Neural crest cell (in vitro differentiated cells): ENCODE data around the gene CPLX1. TPM values are rescaled to one million over a fixed set of nuclear protein-coding genes. Genes with fewer than 3 reads are reported as not detected.
A peak's percentile ranks its signal among the peaks of the same experiment; 100 is the strongest.

Source experiments
- DNase-seq: peaks from one replicate; pipeline ENCODE4 v3.0.0; 2021; ENCODE audit warnings: low read depth, mixed read lengths, low spot score
- H3K27ac Mint-ChIP-seq: one replicate; pipeline ENCODE4 v1.8.0; 2021; ENCODE audit warnings: mild to moderate bottlenecking, mixed read lengths; ENCODE audit not compliant: unreplicated experiment
- H3K27me3 Mint-ChIP-seq: 2 replicates; pipeline ENCODE4 v1.8.0; 2021; ENCODE audit warnings: low read depth, mild to moderate bottlenecking, mixed read lengths
- H3K36me3 Mint-ChIP-seq: 2 replicates; pipeline ENCODE4 v1.8.0; 2021; ENCODE audit warnings: low read depth, mild to moderate bottlenecking, mixed read lengths
- H3K4me1 Mint-ChIP-seq: 2 replicates; pipeline ENCODE4 v1.8.0; 2021; ENCODE audit warnings: mixed read lengths
- H3K4me3 Mint-ChIP-seq: one replicate; pipeline ENCODE4 v1.8.0; 2021; ENCODE audit warnings: mild to moderate bottlenecking, mixed read lengths
- H3K9me3 Mint-ChIP-seq: 2 replicates; pipeline ENCODE4 v1.8.0; 2021; ENCODE audit warnings: mixed read lengths
- total RNA-seq: library from RNA; stranded (reverse); gene quantifications from 2 replicates; pipeline ENCODE4 v1.2.1, GENCODE V29; 2021
- TF ChIP-seq, protein P1 (sequence below): fragments of 200-600 bp; sonication (generic); conservative IDR thresholded peaks from 2 replicates; pipeline ENCODE4 v1.5.0; 2021; ENCODE audit warnings: antibody characterized with exemption, mild to moderate bottlenecking

Gene CPLX1
- total RNA-seq, 1 donor from 2014 or later = 2.0 TPM

DNA sequence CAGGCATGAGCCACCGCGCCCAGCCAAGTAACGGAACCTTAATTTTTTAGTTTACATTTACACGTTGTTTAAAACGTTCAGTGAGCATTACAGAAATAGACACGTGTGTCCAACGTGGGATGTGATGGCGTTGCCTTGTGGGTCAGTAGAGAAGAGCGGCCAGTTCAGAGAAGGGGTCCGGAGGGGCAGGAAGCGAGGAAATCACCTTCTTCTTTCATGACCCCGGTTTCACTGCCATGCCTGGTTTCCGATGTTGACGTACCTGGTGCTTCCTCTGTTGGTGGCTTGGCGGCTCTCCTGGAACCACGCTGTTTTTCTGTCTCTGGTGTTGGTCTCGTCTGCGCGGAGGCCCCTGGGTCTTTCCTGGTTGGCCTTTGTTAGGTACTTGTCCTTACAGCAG lies 77.5 kb downstream of the CPLX1 start:
- no peaks in the 10 kb centered on the region for H3K27me3 Mint-ChIP-seq
- no peak for DNase-seq
- TF ChIP-seq, protein P1, sequence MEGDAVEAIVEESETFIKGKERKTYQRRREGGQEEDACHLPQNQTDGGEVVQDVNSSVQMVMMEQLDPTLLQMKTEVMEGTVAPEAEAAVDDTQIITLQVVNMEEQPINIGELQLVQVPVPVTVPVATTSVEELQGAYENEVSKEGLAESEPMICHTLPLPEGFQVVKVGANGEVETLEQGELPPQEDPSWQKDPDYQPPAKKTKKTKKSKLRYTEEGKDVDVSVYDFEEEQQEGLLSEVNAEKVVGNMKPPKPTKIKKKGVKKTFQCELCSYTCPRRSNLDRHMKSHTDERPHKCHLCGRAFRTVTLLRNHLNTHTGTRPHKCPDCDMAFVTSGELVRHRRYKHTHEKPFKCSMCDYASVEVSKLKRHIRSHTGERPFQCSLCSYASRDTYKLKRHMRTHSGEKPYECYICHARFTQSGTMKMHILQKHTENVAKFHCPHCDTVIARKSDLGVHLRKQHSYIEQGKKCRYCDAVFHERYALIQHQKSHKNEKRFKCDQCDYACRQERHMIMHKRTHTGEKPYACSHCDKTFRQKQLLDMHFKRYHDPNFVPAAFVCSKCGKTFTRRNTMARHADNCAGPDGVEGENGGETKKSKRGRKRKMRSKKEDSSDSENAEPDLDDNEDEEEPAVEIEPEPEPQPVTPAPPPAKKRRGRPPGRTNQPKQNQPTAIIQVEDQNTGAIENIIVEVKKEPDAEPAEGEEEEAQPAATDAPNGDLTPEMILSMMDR = no peak
- H3K4me1 Mint-ChIP-seq = no peaks in the 10 kb centered on the region
- no peak overlapping the region for H3K27ac Mint-ChIP-seq
- peak overlapping the region; percentile 15 for H3K4me3 Mint-ChIP-seq
- no peaks in the 10 kb centered on the region for H3K9me3 Mint-ChIP-seq
- peaks cover 30% of the 10 kb centered on the region for H3K36me3 Mint-ChIP-seq

DNA sequence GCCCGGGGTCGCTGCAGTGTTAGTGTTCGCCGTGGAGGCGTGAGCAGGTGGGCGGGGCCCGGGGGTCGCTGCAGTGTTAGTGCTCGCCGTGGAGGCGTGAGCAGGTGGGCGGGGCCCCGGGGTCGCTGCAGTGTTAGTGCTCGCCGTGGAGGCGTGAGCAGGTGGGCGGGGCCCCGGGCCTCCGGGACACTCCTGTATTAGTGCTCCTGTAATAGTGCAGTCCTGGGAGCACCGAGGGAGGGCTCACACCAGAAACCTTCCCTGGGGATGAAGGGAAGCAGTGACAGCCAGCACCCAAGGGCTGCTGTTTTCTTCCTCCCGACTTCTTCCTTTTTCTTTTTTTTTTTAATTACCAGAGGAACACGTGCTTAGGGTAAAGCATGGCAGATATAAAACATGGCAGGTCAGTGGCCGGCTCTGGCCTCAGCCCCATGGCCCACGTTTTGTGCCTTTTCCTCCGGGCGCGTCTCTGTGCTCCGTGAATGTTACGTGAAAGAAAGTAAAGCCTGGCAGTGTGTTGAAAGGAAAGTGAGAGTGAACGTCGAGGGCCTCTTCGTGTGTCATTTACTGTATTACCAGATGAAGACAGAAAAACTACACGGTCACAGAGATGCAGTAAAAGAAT lies 78.3 kb downstream of the CPLX1 start:
- Mint-ChIP-seq H3K27me3 (no peaks in the 10 kb centered on the region), H3K4me1 (no peaks in the 10 kb centered on the region), H3K9me3 (no peaks in the 10 kb centered on the region), H3K4me3 (no peak overlapping the region), H3K36me3 (peaks cover 30% of the 10 kb centered on the region), H3K27ac (no peak overlapping the region)
- TF ChIP-seq, protein P1 = no peak
- DNase-seq = no peak

DNA sequence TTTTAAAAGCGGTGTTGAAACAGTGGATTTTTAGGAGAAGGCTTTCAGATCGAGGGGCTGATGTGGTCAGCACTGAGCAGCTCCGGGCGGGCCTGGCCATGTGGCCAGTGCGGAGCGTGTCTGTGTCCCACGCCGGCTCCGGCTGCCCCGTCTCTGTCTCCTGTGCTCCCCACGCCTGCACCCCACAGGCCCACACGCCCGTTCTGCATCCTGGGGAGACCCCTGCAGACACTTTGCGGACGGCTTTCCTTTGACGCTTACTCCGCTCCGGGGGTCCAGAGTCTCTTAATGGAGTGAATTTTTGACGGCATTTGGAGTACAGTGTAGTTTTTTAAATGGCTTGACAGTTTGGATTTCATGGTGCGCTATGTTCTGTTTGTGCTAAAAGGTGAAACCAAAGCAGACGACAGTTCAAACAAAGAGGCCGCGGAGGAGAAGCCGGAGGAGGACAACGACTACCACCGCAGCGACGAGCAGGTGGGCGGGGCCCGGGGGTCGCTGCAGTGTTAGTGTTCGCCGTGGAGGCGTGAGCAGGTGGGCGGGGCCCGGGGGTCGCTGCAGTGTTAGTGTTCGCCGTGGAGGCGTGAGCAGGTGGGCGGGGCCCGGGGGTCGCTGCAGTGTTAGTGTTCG lies 81.6 kb downstream of the CPLX1 start:
- no peaks in the 10 kb centered on the region for H3K4me1 Mint-ChIP-seq
- no peak for DNase-seq
- no peak overlapping the region for H3K4me3 Mint-ChIP-seq
- H3K36me3 Mint-ChIP-seq = peaks cover 17% of the 10 kb centered on the region
- H3K27me3 Mint-ChIP-seq = no peaks in the 10 kb centered on the region
- H3K27ac Mint-ChIP-seq = no peak overlapping the region
- no peaks in the 10 kb centered on the region for H3K9me3 Mint-ChIP-seq
- TF ChIP-seq, protein P1 = no peak

DNA sequence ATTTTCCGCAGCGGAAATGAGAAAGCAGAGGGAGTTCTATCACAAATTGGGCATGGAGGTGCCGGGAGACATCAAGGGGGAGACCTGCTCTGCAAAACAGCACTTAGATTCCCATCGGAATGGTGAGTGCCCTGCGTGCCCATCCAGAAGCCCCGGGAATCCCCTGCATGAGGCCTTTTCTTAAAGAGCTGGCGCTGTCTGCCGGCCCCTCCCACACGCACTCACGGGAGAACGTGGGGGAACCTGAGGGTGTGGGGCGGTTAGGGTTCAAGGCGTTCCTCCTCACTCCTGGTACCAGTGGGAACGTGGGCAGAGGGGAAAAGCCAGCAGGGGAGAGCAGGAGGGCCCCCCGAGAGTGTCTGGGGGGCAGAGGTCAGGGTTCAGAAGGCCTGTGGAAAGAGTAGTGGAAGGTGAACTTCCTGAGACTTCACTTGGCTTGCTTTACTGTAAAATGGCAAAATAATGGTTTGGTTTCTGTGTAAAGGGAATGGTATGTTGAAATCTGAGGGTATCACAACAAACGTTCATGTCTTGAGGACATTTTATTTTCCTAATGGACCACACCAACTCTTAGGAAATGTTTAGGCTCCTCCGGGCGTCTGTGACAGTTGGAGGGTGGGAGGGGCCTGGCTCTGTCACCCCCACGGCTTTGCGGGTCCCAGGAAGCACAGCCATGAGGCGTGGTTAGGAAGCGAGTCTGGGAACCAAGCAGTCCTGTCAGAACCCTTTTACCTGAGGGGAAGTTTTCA lies 82.3 kb downstream of the CPLX1 start:
- DNase-seq = no peak
- no peak overlapping the region for H3K27ac Mint-ChIP-seq
- peaks cover 16% of the 10 kb centered on the region for H3K36me3 Mint-ChIP-seq

DNA sequence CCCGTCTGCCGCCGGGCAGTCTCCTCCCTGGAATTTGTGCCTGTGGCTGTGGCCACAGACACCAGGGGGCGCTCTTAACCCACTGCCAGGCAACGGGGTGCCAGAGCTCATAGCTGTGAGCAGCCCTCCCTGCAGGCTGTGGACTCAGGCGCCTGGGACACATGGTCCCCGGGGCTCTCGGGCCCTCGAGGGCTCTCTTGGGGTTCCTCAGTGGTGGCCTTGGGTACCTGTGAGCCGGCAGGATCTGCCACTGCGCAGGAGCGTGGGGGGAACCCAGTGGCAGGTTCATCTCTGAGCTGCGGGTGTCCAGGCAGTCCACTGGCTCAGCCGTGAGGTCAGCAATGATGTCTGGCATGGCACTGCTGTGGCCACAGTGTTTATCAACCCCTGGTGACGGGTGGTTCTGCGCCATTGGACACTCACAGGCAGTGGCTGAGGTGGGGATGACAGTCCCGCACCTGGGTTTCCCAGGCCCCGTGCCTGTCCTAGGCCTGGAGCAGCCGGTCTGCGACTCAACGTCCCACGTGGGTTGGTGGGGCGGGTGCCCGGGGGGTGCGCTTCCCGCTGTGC lies 83.1 kb downstream of the CPLX1 start:
- TF ChIP-seq, protein P1 = peak; percentile 85
- Mint-ChIP-seq H3K27me3 (no peaks in the 10 kb centered on the region), H3K4me1 (no peaks in the 10 kb centered on the region), H3K9me3 (no peaks in the 10 kb centered on the region), H3K36me3 (peaks cover 13% of the 10 kb centered on the region), H3K4me3 (no peak overlapping the region), H3K27ac (no peak overlapping the region)
- DNase-seq = peak; percentile 74

More for the DNA sequence above, 82.3 kb downstream of the CPLX1 start:
- TF ChIP-seq, protein P1 = no peak
- H3K27me3 Mint-ChIP-seq = no peaks in the 10 kb centered on the region
- no peaks in the 10 kb centered on the region for H3K9me3 Mint-ChIP-seq
- H3K4me3 Mint-ChIP-seq = no peak overlapping the region
- H3K4me1 Mint-ChIP-seq = no peaks in the 10 kb centered on the region
